HCT116 (cell line): ENCODE results near the gene CYLC1. TPM values are rescaled to one million over a fixed set of nuclear protein-coding genes. Genes with fewer than 3 reads are reported as not detected.

ENCODE experiments used
- ATAC-seq: fragments of 200-7000 bp; cut with Tn5 transposase; 2 replicates; pipeline ENCODE4 v1.9.1; 2020; ENCODE audit warnings: mild to moderate bottlenecking, moderate library complexity
- BruUV-seq: library from RNA; stranded (reverse); fragments of 400-500 nt; replicated peaks from 2 replicates; lab custom pipeline; 2021; lab: Mats Ljungman, UMichigan
- CTCF ChIA-PET: fragments of 300-600 bp; sonication (Branson Sonifier 250); formaldehyde crosslinking; loops from one replicate; lab custom pipeline; 2021; ENCODE audit warnings: antibody characterized with exemption; lab: Charles Lee
- POLR2A ChIA-PET: fragments of 300-600, 350-600 bp; sonication (Branson Sonifier 250); formaldehyde crosslinking; loops from one replicate; lab custom pipeline; 2021; ENCODE audit warnings: antibody characterized with exemption; lab: Charles Lee
- RAD21 ChIA-PET, 2 experiments: fragments of 300-600 bp; sonication (Branson Sonifier 250); formaldehyde crosslinking; loops; one replicate each; lab custom pipeline; 2023; ENCODE audit warnings: low total read pairs in 2 of 2; ENCODE audit not compliant: uncharacterized antibody in 2 of 2, unreplicated experiment in 2 of 2, low non-redundant PET in 1 of 2; lab: Charles Lee
- DNase-seq: peaks from one replicate; pipeline ENCODE4 v3.0.0-alpha.2; 2010; ENCODE audit warnings: low read depth, low spot score
- H2AFZ ChIP-seq: fragments of 200-600 bp; shearing (Covaris generic), sonication (generic); 2 replicates; pipeline ENCODE4 v1.6.1; 2017; ENCODE audit warnings: low read depth, mixed run types, mixed read lengths, antibody characterized with exemption, low read length; ENCODE audit not compliant: poor library complexity, severe bottlenecking
- H3K27ac ChIP-seq: 2 replicates; pipeline ENCODE4 v1.5.1; 2012; ENCODE audit warnings: low read depth, low read length
- H3K27me3 ChIP-seq: fragments of 200-600 bp; sonication (generic); 2 replicates; pipeline ENCODE4 v1.6.1; 2016; ENCODE audit warnings: mixed run types, low read length, mixed read lengths; ENCODE audit not compliant: insufficient read depth
- H3K36me3 ChIP-seq, 2 experiments: fragments of 200-500 bp in 1 of 2; fragments of 200-600 bp in 1 of 2; sonication (Bioruptor generic) in 1 of 2; sonication (generic) in 1 of 2; 2 replicates each; pipeline versions ENCODE4 v1.5.1 to v1.6.1; 2014 to 2016; ENCODE audit warnings: low read length in 2 of 2, inconsistent platforms in 1 of 2, mixed read lengths in 1 of 2, mixed run types in 1 of 2; ENCODE audit not compliant: insufficient read depth in 2 of 2, control insufficient read depth in 1 of 2
- H3K4me1 ChIP-seq, 2 experiments: fragments of 200-600 bp in 1 of 2; sonication (generic) in 1 of 2; 2 replicates each; pipeline versions ENCODE4 v1.5.1 to v1.6.1; 2012 to 2017; ENCODE audit warnings: low read length in 2 of 2, inconsistent platforms in 1 of 2, mild to moderate bottlenecking in 1 of 2, mixed read lengths in 1 of 2, mixed run types in 1 of 2, moderate library complexity in 1 of 2; ENCODE audit not compliant: insufficient read depth in 2 of 2, control insufficient read depth in 1 of 2
- H3K4me2 ChIP-seq: fragments of 200-600 bp; sonication (generic); 2 replicates; pipeline ENCODE4 v1.6.1; 2017; ENCODE audit warnings: mixed run types, low read length, mixed read lengths
- H3K4me3 ChIP-seq, 2 experiments: fragments of 200-600 bp in 1 of 2; sonication (generic) in 1 of 2; replicated peaks in 1 of 2; 2 replicates each; pipeline ENCODE4 v1.5.1; 2011 to 2016; ENCODE audit warnings: low read length in 2 of 2, control low read depth in 1 of 2, low read depth in 1 of 2, mild to moderate bottlenecking in 1 of 2, mixed read lengths in 1 of 2, mixed run types in 1 of 2
- H3K79me2 ChIP-seq: fragments of 200-600 bp; sonication (generic); 2 replicates; pipeline ENCODE4 v1.6.1; 2017; ENCODE audit warnings: mild to moderate bottlenecking, mixed run types, low read length, moderate library complexity, mixed read lengths; ENCODE audit not compliant: insufficient read depth
- H3K9ac ChIP-seq: fragments of 200-600 bp; sonication (generic); 2 replicates; pipeline ENCODE4 v1.6.1; 2016; ENCODE audit warnings: low read length, mixed read lengths
- H3K9me2 ChIP-seq: fragments of 200-600 bp; sonication (generic), shearing (Covaris generic); 2 replicates; pipeline ENCODE4 v1.6.1; 2017; ENCODE audit warnings: mixed run types, mild to moderate bottlenecking, moderate library complexity; ENCODE audit not compliant: insufficient read depth
- H3K9me3 ChIP-seq, 2 experiments: fragments of 200-500 bp in 1 of 2; fragments of 200-600 bp in 1 of 2; sonication (Bioruptor generic) in 1 of 2; sonication (generic) in 1 of 2; 2 replicates each; pipeline ENCODE4 v1.6.1; 2014 to 2017; ENCODE audit warnings: low read length in 2 of 2, mixed read lengths in 2 of 2, inconsistent platforms in 1 of 2, low read depth in 1 of 2, mild to moderate bottlenecking in 1 of 2, mixed run types in 1 of 2, moderate library complexity in 1 of 2; ENCODE audit not compliant: control insufficient read depth in 1 of 2, insufficient read depth in 1 of 2
- H4K20me1 ChIP-seq: fragments of 200-600 bp; sonication (generic), shearing (Covaris generic); 2 replicates; pipeline ENCODE4 v1.6.1; 2017; ENCODE audit warnings: mixed run types, mild to moderate bottlenecking, moderate library complexity; ENCODE audit not compliant: insufficient read depth
- ATF3 ChIP-seq: IDR thresholded peaks from 2 replicates; pipeline ENCODE4 v1.6.1; 2012
- CBX3 ChIP-seq: IDR thresholded peaks from 2 replicates; pipeline ENCODE4 v1.6.1; 2012; ENCODE audit warnings: low read depth
- CTCF ChIP-seq, 3 experiments: fragments of 200-600 bp in 1 of 3; sonication (generic) in 1 of 3; IDR thresholded peaks in 2 of 3; conservative IDR thresholded peaks in 1 of 3; 2 replicates each; pipeline ENCODE4 v1.5.1; 2012 to 2017; ENCODE audit warnings: low read depth in 2 of 3, low read length in 2 of 3, antibody characterized with exemption in 1 of 3, borderline replicate concordance in 1 of 3, control low read depth in 1 of 3, mild to moderate bottlenecking in 1 of 3, mixed read lengths in 1 of 3, mixed run types in 1 of 3, moderate library complexity in 1 of 3; ENCODE audit not compliant: insufficient read depth in 1 of 3
- EZH2 ChIP-seq: fragments of 200-600 bp; sonication (generic); IDR thresholded peaks from 2 replicates; pipeline ENCODE4 v1.6.1; 2017; ENCODE audit warnings: antibody characterized with exemption, mixed run types
- EZH2phosphoT487 ChIP-seq: fragments of 200-600 bp; IDR thresholded peaks from 2 replicates; pipeline ENCODE4 v1.6.1; 2018; ENCODE audit warnings: antibody characterized with exemption, borderline replicate concordance
- FOSL1 ChIP-seq: IDR thresholded peaks from 2 replicates; pipeline ENCODE4 v1.6.1; 2012; ENCODE audit warnings: low read depth
- JUND ChIP-seq: IDR thresholded peaks from 2 replicates; pipeline ENCODE4 v1.6.1; 2012
- MAX ChIP-seq: IDR thresholded peaks from 2 replicates; pipeline ENCODE4 v1.6.1; 2012
- RAD21 ChIP-seq: IDR thresholded peaks from 2 replicates; pipeline ENCODE4 v1.6.1; 2012; ENCODE audit warnings: low read depth, mild to moderate bottlenecking
- SIN3A ChIP-seq: IDR thresholded peaks from 2 replicates; pipeline ENCODE4 v1.6.1; 2012; ENCODE audit warnings: low read depth
- ZBTB33 ChIP-seq: IDR thresholded peaks from 2 replicates; pipeline ENCODE4 v1.6.1; 2011; ENCODE audit warnings: mild to moderate bottlenecking, low read length, moderate library complexity; ENCODE audit not compliant: insufficient replicate concordance; ENCODE audit errors: extremely low read depth
- ZFX ChIP-seq: fragments of 450-650 bp; IDR thresholded peaks from 2 replicates; pipeline ENCODE4 v1.6.1; 2017
- intact Hi-C: fragments of 100-400 bp; cut with micrococcal nuclease; formaldehyde crosslinking; loops from 2 replicates; pipeline ENCODE4 v1.10.0; 2022
- total RNA-seq: library from RNA; stranded (reverse); gene quantifications from one replicate; pipeline ENCODE4 v1.2.1, GENCODE V29; 2021; ENCODE audit not compliant: unreplicated experiment

The CYLC1 gene
- total RNA-seq, 1 experiment from 2014 or later, result not detected

GRCh38 chrX:83916525-83916924 is 55.6 kb downstream of the CYLC1 start:
- H3K36me3 ChIP-seq, result no peaks in the 10 kb centered on the region
- ChIA-PET RAD21 (no interaction called here), CTCF (no interaction called here), POLR2A (no interaction called here)
- no peak overlapping the region for H3K9ac ChIP-seq
- no peaks in the 10 kb centered on the region for H3K79me2 ChIP-seq
- no peaks in the 10 kb centered on the region for H4K20me1 ChIP-seq
- no peaks in the 10 kb centered on the region for H3K27me3 ChIP-seq
- no peak overlapping the region for H2AFZ ChIP-seq
- H3K9me3 ChIP-seq, result no peaks in the 10 kb centered on the region
- DNase-seq (no peak), ATAC-seq (no peak)
- no peak overlapping the region for H3K4me2 ChIP-seq
- no peak overlapping the region for H3K27ac ChIP-seq
- no TSS peak for BruUV-seq
- H3K4me3 ChIP-seq, result no peak overlapping the region
- no peaks in the 10 kb centered on the region for H3K4me1 ChIP-seq
- H3K9me2 ChIP-seq, result no peaks in the 10 kb centered on the region
- TF ChIP-seq EZH2phosphoT487, result no peak
- TF ChIP-seq CTCF (IDR thresholded peaks at IDR 0.05 in 2 of 3, conservative IDR thresholded peaks at IDR 0.05 in 1 of 3; ENCODE audit: borderline replicate concordance in 1 of 3, insufficient read depth in 1 of 3, low read depth in 2 of 3, low read length in 2 of 3), result peak in 2 of 3 experiments; percentile 31 to 36; a peak in 4 of 6 replicates
- intact Hi-C loops, result no loop called here

- CTCF ChIA-PET, result no interaction called here
- RAD21 ChIA-PET, result no interaction called here
- no TSS peak for BruUV-seq
- ATAC-seq (no peak), DNase-seq (no peak)
- H3K27me3 ChIP-seq, result no peaks in the 10 kb centered on the region
- no peaks in the 10 kb centered on the region for H3K79me2 ChIP-seq
- POLR2A ChIA-PET, result no interaction called here
- no peaks in the 10 kb centered on the region for H3K9me3 ChIP-seq
- no peaks in the 10 kb centered on the region for H3K36me3 ChIP-seq
- no peak overlapping the region for H3K4me2 ChIP-seq
- H3K27ac ChIP-seq, result no peak overlapping the region
- H3K9ac ChIP-seq, result no peak overlapping the region
- no peak overlapping the region for H2AFZ ChIP-seq
- intact Hi-C loops, result no loop called here
- no peaks in the 10 kb centered on the region for H3K9me2 ChIP-seq
- no peak overlapping the region for H3K4me3 ChIP-seq
- no peak for TF ChIP-seq RAD21
- no peak for TF ChIP-seq CTCF (IDR thresholded peaks at IDR 0.05 in 2 of 3, conservative IDR thresholded peaks at IDR 0.05 in 1 of 3; ENCODE audit: borderline replicate concordance in 1 of 3, insufficient read depth in 1 of 3, low read depth in 2 of 3, low read length in 2 of 3)
- no peak for TF ChIP-seq ATF3
- no peak for TF ChIP-seq EZH2
- TF ChIP-seq JUND, result no peak
- TF ChIP-seq SIN3A, result no peak
- no peak for TF ChIP-seq FOSL1
- no peak for TF ChIP-seq CBX3
- TF ChIP-seq ZFX, result no peak
- no peak for TF ChIP-seq MAX
- no peak for TF ChIP-seq ZBTB33
- no peaks in the 10 kb centered on the region for H4K20me1 ChIP-seq
- H3K4me1 ChIP-seq, result no peaks in the 10 kb centered on the region
These were observed 73.3 kb downstream of the CYLC1 start for GRCh38 chrX:83934220-83934619.
